Osteoblast (primary cell): ENCODE data around the gene ALS2CL. TPM values are rescaled to one million over a fixed set of nuclear protein-coding genes. Genes with fewer than 3 reads are reported as not detected.
A peak's percentile ranks its signal among the peaks of the same experiment; 100 is the strongest.

Experiments
- DNase-seq: peaks from one replicate; pipeline ENCODE4 v3.0.0; 2011; ENCODE audit warnings: low spot score, mixed read lengths; ENCODE audit not compliant: insufficient read length; ENCODE audit errors: missing footprints
- H2AFZ ChIP-seq: 2 replicates; pipeline ENCODE4 v1.6.0; 2011; ENCODE audit warnings: mild to moderate bottlenecking, low read length
- H3K27ac ChIP-seq: 2 replicates; pipeline ENCODE4 v1.5.1; 2011; ENCODE audit warnings: mild to moderate bottlenecking, low read depth, low read length, moderate library complexity
- H3K27me3 ChIP-seq: 2 replicates; pipeline ENCODE4 v1.6.0; 2012; ENCODE audit warnings: mild to moderate bottlenecking, control low read depth, inconsistent platforms, low read length, moderate library complexity; ENCODE audit not compliant: insufficient read depth
- H3K36me3 ChIP-seq: 2 replicates; pipeline ENCODE4 v1.5.1; 2011; ENCODE audit warnings: mild to moderate bottlenecking, low read length, control low read depth, moderate library complexity; ENCODE audit not compliant: insufficient read depth
- H3K4me1 ChIP-seq: 2 replicates; pipeline ENCODE4 v1.5.1; 2011; ENCODE audit warnings: mild to moderate bottlenecking, low read length, control low read depth, moderate library complexity; ENCODE audit not compliant: insufficient read depth
- H3K4me2 ChIP-seq: 2 replicates; pipeline ENCODE4 v1.6.0; 2011; ENCODE audit warnings: mild to moderate bottlenecking, low read length; ENCODE audit not compliant: insufficient read depth
- H3K4me3 ChIP-seq: fragments of 200-600 bp; sonication (generic); 3 replicates; pipeline ENCODE4 v1.5.1; 2012; ENCODE audit warnings: mild to moderate bottlenecking, low read length, inconsistent platforms; ENCODE audit not compliant: insufficient read depth
- H3K79me2 ChIP-seq: 2 replicates; pipeline ENCODE4 v1.6.0; 2012; ENCODE audit warnings: mild to moderate bottlenecking, low read length, control low read depth, inconsistent platforms; ENCODE audit not compliant: insufficient read depth
- H3K9me3 ChIP-seq: 2 replicates; pipeline ENCODE4 v1.5.1; 2011; ENCODE audit warnings: low read depth, low read length, control low read depth
- H4K20me1 ChIP-seq: 2 replicates; pipeline ENCODE4 v1.6.0; 2012; ENCODE audit warnings: mild to moderate bottlenecking, low read length, control low read depth; ENCODE audit not compliant: insufficient read depth
- CTCF ChIP-seq: IDR thresholded peaks from 2 replicates; pipeline ENCODE4 v1.5.1; 2011; ENCODE audit warnings: mild to moderate bottlenecking, low read depth, low read length, moderate library complexity; ENCODE audit errors: extremely low read depth
- total RNA-seq: library from RNA; depleted of rRNA; stranded (reverse); fragments of >200 nt; gene quantifications from 2 replicates; pipeline ENCODE4 v1.2.3, GENCODE V29; 2012

Gene ALS2CL
- total RNA-seq, 1 donor, result 1.1 TPM

GRCh38 chr3:46681387-46681786, 12.1 kb downstream of the ALS2CL start:
- no peak overlapping the region for H3K4me3 ChIP-seq
- H3K4me1 ChIP-seq, result no peaks in the 10 kb centered on the region
- peak; percentile 36 for DNase-seq
- no peak for TF ChIP-seq CTCF
- no peaks in the 10 kb centered on the region for H3K27me3 ChIP-seq
- H3K27ac ChIP-seq, result no peak overlapping the region
- H4K20me1 ChIP-seq, result no peaks in the 10 kb centered on the region
- no peaks in the 10 kb centered on the region for H3K36me3 ChIP-seq
- no peak overlapping the region for H2AFZ ChIP-seq
- H3K9me3 ChIP-seq, result no peaks in the 10 kb centered on the region
- no peaks in the 10 kb centered on the region for H3K79me2 ChIP-seq
- no peak overlapping the region for H3K4me2 ChIP-seq

- DNase-seq, result peak; percentile 47
- Histone ChIP-seq H3K4me1 (no peaks in the 10 kb centered on the region), H3K36me3 (no peaks in the 10 kb centered on the region), H3K27me3 (no peaks in the 10 kb centered on the region), H3K9me3 (no peaks in the 10 kb centered on the region), H3K79me2 (no peaks in the 10 kb centered on the region), H4K20me1 (no peaks in the 10 kb centered on the region), H2AFZ (no peak overlapping the region), H3K27ac (no peak overlapping the region), H3K4me3 (no peak overlapping the region), H3K4me2 (no peak overlapping the region)
- TF ChIP-seq CTCF, result no peak
These were observed 13.1 kb downstream of the ALS2CL start for GRCh38 chr3:46680298-46680826.

- DNase-seq, result no peak
- Histone ChIP-seq H3K4me3 (no peak overlapping the region), H2AFZ (no peak overlapping the region), H3K27me3 (no peaks in the 10 kb centered on the region), H3K79me2 (no peaks in the 10 kb centered on the region), H3K27ac (no peak overlapping the region), H4K20me1 (no peaks in the 10 kb centered on the region), H3K9me3 (no peaks in the 10 kb centered on the region), H3K4me1 (no peaks in the 10 kb centered on the region), H3K36me3 (no peaks in the 10 kb centered on the region), H3K4me2 (no peak overlapping the region)
- no peak for TF ChIP-seq CTCF
These were observed 13.8 kb downstream of the ALS2CL start for GRCh38 chr3:46679681-46680080.

GRCh38 chr3:46678280-46678679, 15.2 kb downstream of the ALS2CL start:
- Histone ChIP-seq H3K79me2 (no peaks in the 10 kb centered on the region), H3K4me2 (no peak overlapping the region), H4K20me1 (no peaks in the 10 kb centered on the region), H3K4me1 (no peaks in the 10 kb centered on the region), H3K27ac (no peak overlapping the region), H3K27me3 (no peaks in the 10 kb centered on the region), H3K36me3 (no peaks in the 10 kb centered on the region), H3K9me3 (no peaks in the 10 kb centered on the region), H2AFZ (no peak overlapping the region), H3K4me3 (no peak overlapping the region)
- peak; percentile 31 for DNase-seq
- TF ChIP-seq CTCF, result no peak
